ENCODE data around the gene RIMKLB. TPM values are rescaled to one million over a fixed set of nuclear protein-coding genes. Genes with fewer than 3 reads are reported as not detected.
"Not testable (repeated sequence)": the region's sequence is repeated elsewhere in the genome, so short reads cannot be mapped to it uniquely, and the experiment has no call there.

The RIMKLB gene
- total RNA-seq, 6 experiments from 2014 or later, result 8.5 to 10.7 (median 9.0) TPM

GRCh38 chr12:8709124-8709830, 11.5 kb downstream of the RIMKLB start:
- Mint-ChIP-seq H3K36me3 (ENCODE audit: low read depth) (no peaks in the 10 kb centered on the region), H3K27ac (peak overlapping the region; percentile 51; the same call in 1 of the 2 replicates), H3K4me3 (peak overlapping the region; percentile 74; the same call in 1 of the 2 replicates), H3K9me3 (no peaks in the 10 kb centered on the region), H3K4me1 (ENCODE audit: low read depth) (peaks cover 10% of the 10 kb centered on the region), H3K27me3 (ENCODE audit: insufficient read depth) (no peaks in the 10 kb centered on the region)
- no peak for DNase-seq
- TF ChIP-seq CTCF (IDR thresholded peaks at IDR 0.05), result no peak

GRCh38 chr12:8712572-8712971, 14.8 kb downstream of the RIMKLB start:
- H3K27ac Mint-ChIP-seq, result no peak overlapping the region
- DNase-seq, result no peak
- peaks cover 10% of the 10 kb centered on the region for H3K4me1 Mint-ChIP-seq (ENCODE audit: low read depth)
- H3K4me3 Mint-ChIP-seq, result no peak overlapping the region
- H3K27me3 Mint-ChIP-seq (ENCODE audit: insufficient read depth), result no peaks in the 10 kb centered on the region
- no peak for TF ChIP-seq CTCF (IDR thresholded peaks at IDR 0.05)
- no peaks in the 10 kb centered on the region for H3K36me3 Mint-ChIP-seq (ENCODE audit: low read depth)
- no peaks in the 10 kb centered on the region for H3K9me3 Mint-ChIP-seq

- H3K36me3 Mint-ChIP-seq (ENCODE audit: low read depth), result peaks cover 7% of the 10 kb centered on the region; the same call in 1 of the 2 replicates
- H3K27me3 Mint-ChIP-seq (ENCODE audit: insufficient read depth), result no peaks in the 10 kb centered on the region; the same call in 1 of the 2 replicates
- no peak for DNase-seq
- no peaks in the 10 kb centered on the region for H3K4me1 Mint-ChIP-seq (ENCODE audit: low read depth)
- no peaks in the 10 kb centered on the region for H3K9me3 Mint-ChIP-seq
- H3K4me3 Mint-ChIP-seq, result no peak overlapping the region
- TF ChIP-seq CTCF (IDR thresholded peaks at IDR 0.05), result no peak
- H3K27ac Mint-ChIP-seq, result no peak overlapping the region
Measured at GRCh38 chr12:8722286-8722800, 24.6 kb downstream of the RIMKLB start.

- no peaks in the 10 kb centered on the region for H3K9me3 Mint-ChIP-seq
- no peak for TF ChIP-seq CTCF (IDR thresholded peaks at IDR 0.05)
- DNase-seq, result no peak
- no peak overlapping the region for H3K4me3 Mint-ChIP-seq
- no peaks in the 10 kb centered on the region for H3K27me3 Mint-ChIP-seq (ENCODE audit: insufficient read depth)
- 0 out of 2 replicates have a peak, but pooled peaks cover 4% of the 10 kb centered on the region for H3K36me3 Mint-ChIP-seq (ENCODE audit: low read depth)
- H3K4me1 Mint-ChIP-seq (ENCODE audit: low read depth), result peaks cover 8% of the 10 kb centered on the region
- H3K27ac Mint-ChIP-seq, result no peak overlapping the region
Measured at GRCh38 chr12:8734873-8735381, 37.1 kb downstream of the RIMKLB start.

GRCh38 chr12:8742501-8742900, 44.7 kb downstream of the RIMKLB start:
- Mint-ChIP-seq H3K27me3 (ENCODE audit: insufficient read depth) (no peaks in the 10 kb centered on the region), H3K4me3 (no peak overlapping the region), H3K4me1 (ENCODE audit: low read depth) (peaks cover 10% of the 10 kb centered on the region), H3K9me3 (no peaks in the 10 kb centered on the region), H3K36me3 (ENCODE audit: low read depth) (0 out of 2 replicates have a peak, but pooled peaks cover 7% of the 10 kb centered on the region), H3K27ac (peak overlapping the region; percentile 50; the same call in 1 of the 2 replicates)
- peak; percentile 68 for DNase-seq
- no peak for TF ChIP-seq CTCF (IDR thresholded peaks at IDR 0.05)

GRCh38 chr12:8743121-8743520, 45.3 kb downstream of the RIMKLB start:
- H3K27ac Mint-ChIP-seq; DNase-seq; H3K36me3 Mint-ChIP-seq (ENCODE audit: low read depth); H3K9me3 Mint-ChIP-seq; H3K4me3 Mint-ChIP-seq; H3K27me3 Mint-ChIP-seq (ENCODE audit: insufficient read depth): not testable (repeated sequence)
- peaks cover 10% of the 10 kb centered on the region for H3K4me1 Mint-ChIP-seq (ENCODE audit: low read depth)

GRCh38 chr12:8745631-8746030, 47.8 kb downstream of the RIMKLB start:
- not testable (repeated sequence) for H3K27me3 Mint-ChIP-seq (ENCODE audit: insufficient read depth); H3K27ac Mint-ChIP-seq; DNase-seq; H3K36me3 Mint-ChIP-seq (ENCODE audit: low read depth); H3K9me3 Mint-ChIP-seq; H3K4me3 Mint-ChIP-seq
- H3K4me1 Mint-ChIP-seq (ENCODE audit: low read depth), result peaks cover 10% of the 10 kb centered on the region
